DLD1 (cell line): Measurements from ENCODE around the gene PDE6A.

Source experiments
- in situ Hi-C: cut with HindIII; loops from 2 replicates; pipeline ENCODE4 v1.10.0; 2017; ENCODE audit warnings: low sequenced_read_pairs

The PDE6A gene

DNA sequence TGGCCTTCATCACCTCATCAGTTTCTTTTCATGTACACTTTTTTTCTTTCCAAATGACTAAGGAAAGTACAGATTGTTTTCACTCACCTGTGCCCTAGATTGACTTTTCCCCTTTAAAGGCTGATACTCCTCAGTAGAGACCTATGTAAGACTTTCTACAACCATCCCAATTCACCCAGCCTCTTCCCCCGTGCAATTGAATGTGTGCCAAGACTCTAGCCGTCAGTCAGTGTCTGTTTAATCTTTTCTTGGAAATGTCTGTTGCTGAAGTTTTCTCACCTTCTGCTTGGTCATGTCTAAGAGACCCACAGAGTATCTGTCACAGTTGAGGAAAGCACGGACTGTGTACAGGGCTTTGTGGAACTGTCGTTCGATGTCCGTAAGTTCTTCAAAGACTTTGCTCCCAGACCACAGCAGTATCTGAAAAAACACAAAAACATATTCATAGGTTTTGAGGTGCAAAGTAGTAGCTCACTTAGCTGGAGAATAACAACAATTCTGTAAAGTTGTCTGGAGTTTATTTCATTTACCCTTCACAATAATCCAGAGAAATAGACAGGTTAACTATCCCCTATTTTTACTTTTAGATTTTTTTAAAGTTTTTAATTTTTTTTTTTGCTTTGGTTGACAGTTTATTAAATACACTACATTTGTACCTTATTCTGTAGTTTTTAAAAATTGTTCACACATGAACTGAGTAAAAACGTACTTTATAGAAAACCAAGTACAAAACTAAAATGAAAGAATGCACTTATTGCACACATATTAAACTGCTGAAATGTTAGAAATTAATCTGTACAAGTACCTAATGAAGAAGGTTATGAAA lies 13.6 kb downstream of the PDE6A start:
- in situ Hi-C loops = no loop called here

DNA sequence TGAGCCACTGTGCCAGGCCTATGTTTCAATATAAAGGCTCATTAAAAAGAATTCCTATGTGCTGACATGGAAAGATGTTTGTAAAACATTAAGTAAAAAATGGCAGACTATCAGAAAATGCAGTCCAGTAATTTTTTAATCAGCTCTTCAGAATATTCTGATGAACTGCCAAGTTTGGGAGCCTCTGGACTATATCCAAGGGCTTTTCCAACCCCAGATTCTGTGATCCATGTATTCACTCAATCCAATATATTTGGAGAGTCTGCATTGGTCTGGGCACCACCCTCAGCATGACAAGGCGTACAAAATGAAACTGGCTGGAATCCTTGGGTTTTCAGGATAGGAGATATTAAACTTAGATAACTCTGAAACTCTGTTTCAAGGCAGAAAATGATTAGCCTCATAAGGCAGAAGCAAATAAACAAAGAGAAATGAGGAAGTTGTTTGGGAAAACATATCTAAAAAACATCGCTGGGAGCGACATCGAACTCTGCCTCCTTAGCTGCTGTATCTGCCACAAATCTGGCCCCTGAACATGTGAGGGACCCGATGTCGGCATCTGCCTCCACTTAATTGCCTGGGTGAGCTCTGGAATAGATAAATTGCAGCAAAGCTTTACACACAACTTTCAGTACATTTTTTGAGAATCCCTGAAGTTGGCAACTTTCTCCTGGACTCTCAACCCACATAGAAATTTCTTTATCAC lies 14.4 kb downstream of the PDE6A start:
- in situ Hi-C loops = no loop called here

DNA sequence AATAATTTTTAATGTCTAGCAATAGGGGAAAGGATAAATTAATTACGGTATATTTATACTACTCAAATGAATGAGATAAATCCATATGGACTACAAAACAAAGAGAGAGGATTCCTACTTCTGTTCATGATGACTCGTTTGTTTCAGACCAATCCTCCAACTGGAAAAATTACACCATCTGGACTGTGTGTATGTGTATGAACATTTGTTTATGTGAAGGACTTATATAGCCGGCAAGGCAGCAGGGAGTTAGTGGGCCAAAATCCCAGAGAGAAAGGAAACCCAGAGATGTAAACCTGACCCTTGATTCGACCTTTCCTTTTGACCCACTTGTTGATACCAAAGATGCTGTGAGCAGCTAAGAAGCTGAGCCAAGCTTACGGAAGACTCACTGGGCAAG lies 20.1 kb downstream of the PDE6A start:
- in situ Hi-C loops = no loop called here

DNA sequence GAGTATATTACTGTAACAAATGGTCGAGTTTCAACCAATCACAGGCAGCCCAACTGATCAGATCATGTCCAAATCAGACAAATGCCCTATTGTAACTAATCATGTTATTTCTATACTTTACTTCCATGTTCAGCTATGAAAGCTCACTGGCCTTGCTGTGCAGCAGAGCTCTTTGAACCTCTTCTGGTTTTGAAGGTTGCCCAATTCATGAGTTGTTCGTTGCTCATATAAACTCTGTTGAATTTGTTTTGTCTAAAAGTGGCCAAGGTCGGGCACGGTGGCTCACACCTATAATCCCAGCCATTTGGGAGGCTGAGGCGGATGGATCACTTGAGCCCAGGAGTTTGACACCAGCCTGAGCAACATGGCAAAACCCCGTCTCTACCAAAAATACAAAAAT lies 21.6 kb downstream of the PDE6A start:
- in situ Hi-C loops = no loop called here

DNA sequence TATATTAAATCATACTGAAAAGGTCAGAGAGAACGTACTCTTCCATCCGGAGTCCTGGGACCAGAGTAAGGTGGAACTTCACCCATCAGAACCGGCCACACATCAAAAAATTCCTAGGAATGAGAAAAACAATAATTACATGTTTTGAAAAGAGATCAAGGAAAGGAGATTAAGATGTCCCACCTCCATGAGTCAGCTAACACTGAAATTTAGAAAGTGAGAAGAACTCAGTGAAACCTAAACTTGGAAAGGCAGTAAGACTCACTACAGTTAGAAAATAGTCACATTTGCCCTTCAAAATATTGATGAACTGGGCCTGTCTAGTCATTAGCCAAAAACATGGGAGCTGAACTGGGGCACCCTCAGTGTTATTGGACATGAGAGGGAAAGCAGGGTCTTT lies 23.0 kb downstream of the PDE6A start:
- in situ Hi-C loops = no loop called here

DNA sequence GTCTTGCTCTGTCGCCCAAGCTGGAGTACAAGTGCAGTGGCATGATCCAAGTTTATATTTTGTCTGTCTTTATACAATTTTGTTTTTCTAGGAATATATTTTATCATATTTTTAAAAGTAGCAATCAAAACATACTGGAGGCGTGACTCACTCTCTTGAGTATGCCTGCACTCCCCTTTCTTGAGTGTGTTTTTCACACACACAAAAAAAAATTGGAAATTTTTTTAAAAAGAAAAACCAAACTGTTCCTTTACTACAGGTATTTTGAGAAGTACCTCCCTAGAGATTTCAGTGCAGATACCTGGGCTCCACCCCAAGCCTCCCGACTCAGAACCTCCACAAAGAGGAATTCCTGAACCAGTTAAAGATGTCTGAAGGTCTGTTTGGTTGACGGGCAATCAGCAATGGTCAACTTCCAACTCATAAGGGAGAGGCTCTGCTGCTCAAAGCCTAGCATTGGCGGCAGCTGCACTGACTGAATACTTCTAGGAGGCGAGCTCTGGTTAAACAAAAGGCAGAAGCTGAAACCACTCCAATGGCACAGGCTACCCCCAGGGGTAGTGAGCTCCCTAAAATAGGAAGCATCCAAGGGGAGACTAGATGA lies 27.4 kb downstream of the PDE6A start:
- in situ Hi-C loops = no loop called here

DNA sequence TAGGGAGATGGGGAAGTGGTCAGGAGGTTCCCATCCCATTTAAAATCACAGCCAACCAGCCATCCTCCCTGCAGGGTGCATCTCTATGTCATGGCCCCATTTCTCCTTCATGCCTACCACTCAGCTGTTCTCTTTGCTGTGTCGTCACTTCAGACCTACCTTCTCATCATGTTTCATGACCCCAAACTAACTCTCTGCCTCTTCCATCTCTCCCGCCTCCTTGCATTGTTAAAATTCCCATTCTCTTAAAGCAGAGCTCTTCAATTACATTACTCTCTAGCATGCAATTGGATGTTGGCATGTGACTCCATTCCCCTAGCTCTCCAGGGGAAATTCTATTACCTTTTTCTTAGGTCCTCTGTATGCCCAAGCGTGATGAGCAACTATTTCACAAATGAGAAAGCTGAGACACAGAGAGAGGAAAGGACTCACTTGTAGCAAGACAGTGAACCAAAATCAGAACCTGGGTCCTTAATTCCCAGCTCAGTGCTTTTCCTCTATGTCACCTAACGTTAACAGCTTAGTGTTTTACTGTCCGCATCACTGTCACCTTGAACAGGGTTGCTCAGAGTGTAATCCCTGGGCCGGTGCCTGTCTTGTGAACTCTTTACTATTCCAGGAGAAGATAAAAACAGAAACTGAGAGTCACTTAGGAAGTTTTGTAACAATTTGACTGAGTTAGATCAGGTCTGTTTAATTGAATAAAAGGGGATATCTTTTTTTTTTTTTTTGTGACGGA lies 28.1 kb downstream of the PDE6A start:
- in situ Hi-C loops = no loop called here

DNA sequence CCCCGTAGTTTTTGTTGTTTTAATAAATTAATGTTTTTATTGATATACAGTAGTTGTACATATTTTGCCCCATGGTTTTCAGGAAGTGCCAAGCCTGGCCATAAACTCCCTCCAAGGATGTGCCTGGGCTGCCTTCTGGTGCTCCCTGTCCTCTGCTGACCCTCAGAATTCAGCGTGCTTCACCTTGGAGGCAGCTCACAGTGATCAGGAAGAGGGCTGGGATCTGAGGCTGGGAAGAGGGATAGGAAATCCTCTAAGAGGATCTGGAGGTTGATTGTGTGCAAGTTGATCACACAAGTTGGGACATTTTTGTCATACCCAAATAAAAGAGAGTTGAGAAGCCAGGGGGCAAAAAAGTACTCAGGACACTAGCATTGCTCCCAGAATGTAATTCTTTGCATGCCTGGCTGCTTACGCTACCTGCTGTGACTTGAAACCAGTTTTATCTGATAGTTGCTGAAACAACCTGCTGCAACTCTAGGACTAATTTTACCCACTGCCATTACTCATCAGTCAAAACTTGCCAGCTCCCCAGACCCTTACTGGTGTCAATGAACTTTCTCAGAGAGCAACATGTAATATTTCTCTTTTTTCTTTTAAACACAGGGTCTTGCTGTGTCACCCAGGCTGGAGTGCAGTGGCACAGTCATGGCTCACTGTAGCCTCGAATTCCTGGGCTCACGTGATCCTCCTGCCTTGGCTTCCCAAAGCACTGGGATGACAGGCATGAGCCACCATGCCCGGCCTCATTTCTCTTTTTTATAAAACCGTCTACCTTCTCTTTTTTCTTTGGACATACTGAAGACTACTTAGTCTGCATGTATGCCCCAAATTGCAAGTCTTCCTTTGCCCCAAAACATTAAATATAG lies 29.0 kb downstream of the PDE6A start:
- in situ Hi-C loops = no loop called here

DNA sequence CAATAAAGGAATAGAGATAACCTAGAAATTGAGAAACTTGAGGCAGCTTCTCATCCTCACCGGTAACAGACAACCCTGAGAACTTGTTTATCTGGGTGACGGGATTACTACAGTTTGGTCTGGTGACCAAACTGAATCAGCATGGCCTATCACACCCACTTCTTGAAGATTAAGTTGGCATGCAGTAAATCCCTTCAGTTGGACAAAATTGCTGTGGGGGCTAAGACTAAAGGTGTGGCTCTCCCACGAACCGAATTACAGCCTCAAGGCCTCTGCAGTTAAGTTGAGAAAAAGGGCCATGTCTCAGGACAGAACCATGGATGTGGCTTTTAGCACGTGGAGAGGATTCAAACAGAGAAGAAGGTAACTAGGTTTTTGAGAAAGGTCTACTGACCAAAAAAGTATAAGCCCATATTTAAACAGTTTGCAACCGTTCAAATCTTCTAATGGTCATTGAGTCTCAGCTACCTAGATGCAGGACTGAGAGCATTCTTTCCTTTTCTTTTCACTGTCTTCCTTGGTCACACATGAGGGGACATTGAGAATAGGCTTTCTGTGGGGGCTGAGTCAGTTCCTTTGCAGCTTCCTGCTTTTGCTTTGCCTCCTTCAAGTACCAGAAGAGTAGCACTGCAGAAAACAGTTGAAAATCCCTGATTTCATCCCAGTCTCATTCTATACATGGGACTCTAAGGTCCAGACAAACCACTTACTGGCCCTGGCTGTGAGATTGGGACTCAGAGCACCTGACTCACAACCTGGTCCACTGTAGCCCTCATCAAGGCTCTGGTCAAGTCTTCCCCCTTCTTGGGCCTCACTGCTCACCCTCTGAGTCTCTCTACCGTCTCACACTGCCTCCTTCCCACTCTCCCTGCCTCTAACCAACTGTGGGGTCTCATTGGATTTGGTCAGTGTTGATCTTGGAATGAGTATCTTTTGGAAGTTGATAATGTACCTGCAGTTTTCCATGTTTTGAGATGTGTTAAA lies 30.9 kb downstream of the PDE6A start:
- in situ Hi-C loops = no loop called here

DNA sequence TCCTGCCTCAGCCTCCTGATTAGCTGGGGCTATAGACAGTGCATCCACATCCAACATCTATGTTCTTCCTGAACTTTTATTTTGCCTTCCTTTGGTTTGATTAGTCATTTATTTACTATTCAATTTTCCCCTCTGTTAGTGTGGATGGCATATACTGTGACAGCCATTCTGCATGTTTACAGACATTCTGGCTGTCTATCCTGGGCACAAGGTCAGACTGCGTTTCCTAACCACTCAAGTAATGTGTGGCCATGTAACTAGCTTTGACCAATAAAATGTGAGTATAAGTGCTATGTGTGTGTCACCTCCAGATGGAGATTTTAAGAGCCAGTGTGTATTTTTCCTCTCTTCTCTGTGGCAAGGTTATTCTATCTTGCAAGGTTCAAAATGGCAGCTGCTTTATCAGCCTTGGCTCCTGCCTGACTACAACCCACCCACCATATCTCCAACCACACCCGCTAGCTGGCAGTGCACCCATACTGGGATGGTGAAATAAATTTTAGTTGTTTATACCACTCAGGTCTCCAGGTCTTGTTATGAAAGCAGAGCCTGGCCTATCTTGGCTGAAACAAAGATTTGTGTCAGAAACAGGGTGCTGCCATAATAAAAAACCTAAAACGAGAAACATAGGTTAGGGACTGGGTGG lies 32.2 kb downstream of the PDE6A start:
- in situ Hi-C loops = no loop called here

DNA sequence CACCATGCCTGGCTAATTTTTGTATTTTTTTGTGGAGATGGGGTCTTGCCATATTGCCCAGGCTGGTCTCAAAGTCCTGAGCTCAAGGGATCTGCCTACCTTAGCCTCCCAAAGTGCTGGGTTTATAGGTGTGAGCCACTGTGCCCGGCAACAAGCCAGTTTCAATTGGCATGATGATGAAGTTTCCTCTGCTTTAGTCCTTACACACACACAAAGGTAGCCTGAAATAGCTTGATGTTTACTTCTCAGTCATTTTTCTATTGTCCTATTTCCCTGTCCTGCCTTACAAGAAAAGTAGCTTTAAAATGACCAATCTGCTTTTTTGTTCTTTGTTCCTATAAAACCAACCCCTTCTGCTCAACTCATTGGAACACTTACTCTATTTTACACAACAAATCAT lies 33.6 kb downstream of the PDE6A start:
- in situ Hi-C loops = no loop called here

DNA sequence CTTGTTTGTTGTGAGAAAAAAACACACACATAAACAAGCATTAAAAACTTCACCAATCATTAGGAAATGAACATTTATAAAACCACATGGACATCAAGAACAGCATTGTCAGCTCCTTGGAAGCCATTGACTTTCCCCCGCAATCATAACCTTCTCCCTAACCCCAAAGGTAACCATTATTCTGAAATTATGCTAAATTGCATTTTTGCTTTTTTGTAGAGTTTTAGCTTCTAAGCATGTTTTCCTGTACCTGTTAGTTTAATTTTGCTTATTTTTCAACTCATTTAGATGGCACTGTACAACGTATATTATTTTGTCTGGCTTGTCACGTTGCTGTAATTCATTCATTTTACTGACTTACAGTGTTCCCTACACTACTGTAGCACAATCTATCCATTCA lies 36.8 kb downstream of the PDE6A start:
- in situ Hi-C loops = no loop called here

DNA sequence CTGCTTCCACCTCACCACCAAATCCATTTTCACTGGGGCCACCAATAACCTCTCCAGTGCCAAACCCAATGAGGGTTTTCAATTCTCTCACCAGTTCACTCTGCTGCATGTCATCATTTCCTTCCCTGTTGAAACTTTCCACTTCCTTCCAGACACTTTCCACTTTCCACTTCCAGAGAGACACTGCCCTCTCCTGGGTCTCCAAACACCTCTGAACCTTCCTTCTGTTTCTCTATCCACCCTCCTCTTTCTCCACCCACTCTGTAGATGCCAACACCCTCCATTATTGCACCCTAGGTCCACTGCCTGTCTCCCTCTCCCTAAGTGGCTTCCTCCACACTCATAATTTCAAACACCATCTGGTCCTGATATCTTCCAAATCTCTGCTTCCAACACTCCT lies 39.6 kb downstream of the PDE6A start:
- in situ Hi-C loops = no loop called here

DNA sequence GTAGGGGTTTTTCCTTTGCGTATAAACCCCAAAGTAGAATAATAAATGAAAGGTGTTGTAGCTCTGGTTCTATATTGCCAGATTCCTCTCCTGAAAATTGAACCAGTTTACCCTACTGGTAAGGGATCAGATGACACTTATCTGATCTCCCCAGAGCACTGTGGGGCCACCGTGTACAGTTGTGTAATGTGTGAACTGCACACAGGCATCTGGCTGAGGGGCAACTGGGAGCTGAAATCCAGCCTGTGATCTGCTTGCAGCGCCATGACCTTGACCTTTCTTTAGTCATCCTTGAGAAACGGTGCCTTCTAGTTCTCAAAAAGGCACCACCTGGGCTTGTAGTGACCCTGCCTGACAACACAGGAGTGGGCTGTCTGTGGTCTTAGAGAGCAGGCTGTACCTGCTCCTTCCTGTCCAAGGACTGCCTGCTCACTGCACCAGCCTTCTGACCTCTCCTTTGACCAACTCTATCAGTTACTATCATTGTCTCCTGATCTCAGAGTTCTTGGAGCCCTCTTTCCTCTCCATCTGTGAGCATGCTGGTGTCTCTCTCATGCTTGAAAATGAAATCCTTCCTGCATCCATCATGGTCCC lies 40.2 kb downstream of the PDE6A start:
- in situ Hi-C loops = no loop called here

DNA sequence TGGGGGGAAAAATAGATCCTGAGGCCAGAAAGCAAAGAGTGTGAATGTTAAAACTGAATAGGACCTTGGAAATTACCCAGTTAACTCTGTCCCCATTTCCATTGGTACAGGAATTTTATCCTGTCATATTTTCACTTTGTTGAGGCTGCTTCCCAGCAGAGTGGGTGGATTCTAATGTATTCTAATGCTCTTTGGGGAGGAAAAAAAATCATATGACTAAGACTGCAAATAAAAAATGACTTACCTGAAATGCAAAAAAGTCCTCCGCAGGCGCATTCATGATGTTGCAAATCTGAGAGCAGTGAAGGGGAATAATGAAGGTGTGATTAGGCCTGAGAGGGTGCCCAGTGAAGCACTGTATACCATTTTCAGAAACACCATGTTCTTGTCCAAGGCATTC lies 41.2 kb downstream of the PDE6A start:
- in situ Hi-C loops = no loop called here

DNA sequence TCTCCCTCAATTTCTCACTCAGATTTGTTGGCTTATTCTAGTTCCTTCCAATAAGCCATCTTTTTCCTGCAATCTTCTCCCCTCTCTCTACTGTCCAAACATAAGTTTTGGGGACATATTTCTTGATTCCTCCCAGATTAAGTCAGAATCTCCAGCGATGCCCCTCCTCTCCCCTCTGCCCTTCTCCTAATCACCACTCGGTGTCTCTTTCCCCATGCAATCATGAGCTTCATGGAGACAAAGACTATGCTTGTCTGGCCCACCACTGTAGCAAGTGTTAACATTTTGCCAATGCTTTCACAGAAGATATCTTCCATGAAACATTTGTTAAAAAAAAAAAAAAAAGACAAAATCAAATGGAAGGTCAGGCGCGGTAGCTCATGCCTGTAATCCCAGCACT lies 42.4 kb downstream of the PDE6A start:
- in situ Hi-C loops = no loop called here

DNA sequence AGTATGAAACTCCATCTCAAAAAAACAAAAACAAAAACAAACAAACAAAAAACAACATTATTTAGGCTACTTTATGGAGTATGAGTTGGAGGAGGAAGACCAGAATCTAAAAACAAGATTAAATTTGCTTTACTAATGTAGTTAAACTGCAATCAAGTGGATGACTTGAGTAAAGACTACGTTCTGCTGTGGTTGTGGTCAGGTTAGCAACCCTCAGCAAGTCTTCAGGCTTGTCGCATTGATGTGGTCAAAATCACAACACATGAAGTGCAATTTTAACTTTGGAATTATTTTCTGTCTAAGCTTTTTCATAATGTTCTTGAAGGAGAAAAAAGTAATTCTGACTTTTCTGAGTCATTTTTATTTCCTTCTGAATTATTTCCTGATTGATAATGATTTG lies 43.1 kb downstream of the PDE6A start:
- in situ Hi-C loops = no loop called here

DNA sequence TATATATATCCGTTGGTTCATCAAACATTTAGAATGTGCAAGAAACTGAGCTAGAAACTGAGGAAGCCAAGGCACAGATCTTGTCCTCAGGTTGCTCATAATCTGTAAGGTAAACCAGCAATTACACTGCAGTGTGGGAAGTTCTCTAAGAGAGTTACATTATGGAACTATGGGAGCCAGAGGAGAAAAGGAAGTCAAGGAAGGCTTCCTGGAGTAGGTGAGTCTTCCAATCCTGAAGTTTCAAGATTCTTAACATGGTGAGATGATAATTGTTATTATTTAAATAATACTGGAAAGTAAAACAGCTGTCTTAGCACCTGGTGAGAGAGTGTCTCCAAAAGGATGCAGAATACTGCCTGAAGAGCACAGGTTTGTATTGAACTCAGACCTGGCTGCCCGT lies 44.2 kb downstream of the PDE6A start:
- in situ Hi-C loops = no loop called here
